LNCAP (cell line): ENCODE measurements around the gene NVL.

Experiments
- TF ChIP-seq, protein P1 (sequence below): fragments of 450-650 bp; IDR thresholded peaks from 2 replicates; pipeline ENCODE4 v1.5.1; 2017; ENCODE audit warnings: mild to moderate bottlenecking

Gene NVL

DNA sequence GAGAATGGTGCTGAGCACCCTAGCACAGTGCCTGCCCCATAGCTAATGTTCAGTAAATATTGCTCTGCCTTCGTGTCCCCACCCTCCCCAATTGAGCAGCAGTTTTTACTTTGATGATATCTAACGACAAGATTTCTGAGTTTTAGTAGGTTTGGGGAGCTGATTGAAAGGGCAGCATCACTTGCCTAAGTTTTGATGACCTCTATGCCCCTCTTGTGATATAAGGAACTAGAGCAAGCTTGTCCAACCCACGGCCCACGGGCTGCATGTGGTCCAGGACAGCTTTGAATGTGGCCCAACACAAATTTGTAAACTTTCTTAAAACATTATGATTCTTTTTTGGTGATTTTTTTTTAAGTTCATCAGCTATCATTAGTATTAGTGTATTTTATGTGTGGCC is 28.3 kb upstream of the NVL start:
- TF ChIP-seq, protein P1, sequence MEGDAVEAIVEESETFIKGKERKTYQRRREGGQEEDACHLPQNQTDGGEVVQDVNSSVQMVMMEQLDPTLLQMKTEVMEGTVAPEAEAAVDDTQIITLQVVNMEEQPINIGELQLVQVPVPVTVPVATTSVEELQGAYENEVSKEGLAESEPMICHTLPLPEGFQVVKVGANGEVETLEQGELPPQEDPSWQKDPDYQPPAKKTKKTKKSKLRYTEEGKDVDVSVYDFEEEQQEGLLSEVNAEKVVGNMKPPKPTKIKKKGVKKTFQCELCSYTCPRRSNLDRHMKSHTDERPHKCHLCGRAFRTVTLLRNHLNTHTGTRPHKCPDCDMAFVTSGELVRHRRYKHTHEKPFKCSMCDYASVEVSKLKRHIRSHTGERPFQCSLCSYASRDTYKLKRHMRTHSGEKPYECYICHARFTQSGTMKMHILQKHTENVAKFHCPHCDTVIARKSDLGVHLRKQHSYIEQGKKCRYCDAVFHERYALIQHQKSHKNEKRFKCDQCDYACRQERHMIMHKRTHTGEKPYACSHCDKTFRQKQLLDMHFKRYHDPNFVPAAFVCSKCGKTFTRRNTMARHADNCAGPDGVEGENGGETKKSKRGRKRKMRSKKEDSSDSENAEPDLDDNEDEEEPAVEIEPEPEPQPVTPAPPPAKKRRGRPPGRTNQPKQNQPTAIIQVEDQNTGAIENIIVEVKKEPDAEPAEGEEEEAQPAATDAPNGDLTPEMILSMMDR = no peak

- TF ChIP-seq, protein P1 = no peak
These were observed 27.7 kb upstream of the NVL start for GRCh38 chr1:224357626-224358124.

GRCh38 chr1:224356685-224357625 is 27.0 kb upstream of the NVL start, which contains the start of gene CNIH4:
Gene CNIH4 (plus strand): TSS chr1:224356879. CDS start chr1:224356925, 46 bp downstream.
- TF ChIP-seq, protein P1 = no peak

DNA sequence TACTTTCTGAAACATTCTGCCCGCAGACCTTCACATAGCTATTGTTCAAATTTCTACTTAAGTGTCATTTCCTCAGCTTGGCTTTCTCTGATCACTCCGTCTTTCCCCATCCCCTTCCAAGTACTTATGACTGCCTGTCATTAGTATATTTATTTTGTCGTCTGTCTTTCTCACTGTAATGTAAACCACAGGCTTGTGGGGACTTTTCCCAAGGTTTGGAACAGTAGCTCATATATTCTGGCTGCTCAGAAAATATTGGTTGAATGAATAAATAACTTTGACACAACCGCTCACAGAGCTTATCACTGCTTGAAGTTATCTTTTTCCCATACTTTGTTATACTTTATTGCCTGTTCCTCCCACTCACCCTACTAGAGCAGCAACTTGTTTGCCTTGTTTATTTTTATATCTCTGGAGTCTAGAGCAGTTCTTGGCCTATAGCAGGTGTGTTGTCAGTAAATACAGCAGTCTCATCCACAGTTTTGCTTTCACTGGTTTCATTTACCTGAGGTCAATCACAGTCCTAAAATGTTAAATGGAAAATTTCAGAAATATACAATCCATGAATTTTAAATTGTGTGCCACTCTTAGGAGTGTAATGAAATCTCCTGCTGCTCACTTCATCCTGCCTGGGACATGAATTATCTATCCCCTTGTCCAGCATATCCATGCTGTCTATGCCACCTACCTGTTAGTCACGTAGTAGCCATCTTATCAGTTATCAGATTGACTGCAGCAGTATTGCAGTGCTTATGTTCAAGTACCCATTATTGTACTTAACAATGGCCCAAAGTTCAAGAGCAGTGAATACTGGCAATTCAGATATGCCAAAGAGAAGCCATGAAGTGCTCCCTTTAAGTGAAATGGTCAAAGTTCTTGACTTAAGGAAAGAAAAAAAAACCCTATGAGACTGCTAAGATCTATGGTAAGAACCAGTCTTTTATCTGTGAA is 24.3 kb upstream of the NVL start:
- TF ChIP-seq, protein P1 = no peak

- TF ChIP-seq, protein P1 = no peak
These were observed 18.2 kb upstream of the NVL start for GRCh38 chr1:224348137-224348536.

DNA sequence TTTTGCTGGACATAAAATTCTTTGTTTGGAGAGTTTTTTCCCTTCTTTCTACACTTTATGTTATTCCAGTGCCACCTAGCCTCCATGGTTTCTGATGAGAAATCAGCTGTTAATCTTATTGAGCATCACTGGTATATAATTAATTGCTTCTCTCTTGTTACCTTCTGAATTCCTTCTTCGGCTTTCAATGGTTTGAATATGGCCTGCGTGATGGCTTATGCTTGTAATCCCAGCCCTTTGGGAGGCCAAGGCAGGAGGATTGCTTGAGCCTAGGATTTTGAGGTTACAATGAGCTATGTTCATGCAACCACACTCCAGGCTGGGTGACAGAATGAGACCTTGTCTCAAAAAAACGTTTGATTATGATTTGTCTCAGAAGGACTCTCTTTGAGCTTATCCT is 13.7 kb upstream of the NVL start:
- TF ChIP-seq, protein P1 = no peak

- TF ChIP-seq, protein P1 = no peak
These were observed 9.6 kb upstream of the NVL start for GRCh38 chr1:224339442-224340033.
